Ascending aorta (tissue), 2 donors: Measurements from ENCODE around the gene SPTBN1. TPM values are rescaled to one million over a fixed set of nuclear protein-coding genes. Genes with fewer than 3 reads are reported as not detected.

Source experiments
- DNase-seq, 2 donors: peaks; one replicate each; pipeline ENCODE4 v3.0.0-alpha.2; 2019; ENCODE audit warnings: low spot score in 2 of 2
- H3K27ac ChIP-seq, 2 donors: fragments of 200-600 bp; sonication (generic); one replicate each; pipeline ENCODE4 v1.5.1; 2016 to 2017; ENCODE audit warnings: mild to moderate bottlenecking in 1 of 2
- H3K27me3 ChIP-seq: fragments of 200-600 bp; sonication (generic); one replicate; pipeline ENCODE4 v1.5.1; 2017
- H3K36me3 ChIP-seq, 2 donors: fragments of 200-600 bp; sonication (generic); one replicate each; pipeline ENCODE4 v1.5.1; 2016
- H3K4me1 ChIP-seq, 2 donors: fragments of 200-600 bp; sonication (generic); one replicate each; pipeline ENCODE4 v1.5.1; 2016 to 2017; ENCODE audit warnings: mild to moderate bottlenecking in 1 of 2
- H3K4me3 ChIP-seq, 2 donors: fragments of 200-600 bp; sonication (generic); one replicate each; pipeline ENCODE4 v1.5.1; 2016 to 2017; ENCODE audit warnings: mild to moderate bottlenecking in 1 of 2
- H3K9me3 ChIP-seq, 2 donors: fragments of 200-600 bp; sonication (generic); one replicate each; pipeline ENCODE4 v1.5.1; 2016
- CTCF ChIP-seq, 3 experiments: fragments of 200-600 bp in 2 of 3; fragments of 450-650 bp in 1 of 3; sonication (generic) in 2 of 3; IDR thresholded peaks; one replicate each; pipeline ENCODE4 v1.5.1; 2016 to 2019; ENCODE audit warnings: antibody characterized with exemption in 3 of 3, mild to moderate bottlenecking in 1 of 3, moderate library complexity in 1 of 3
- intact Hi-C: fragments of 100-400 bp; cut with DNase I; formaldehyde crosslinking; loops from one replicate; pipeline ENCODE4 v1.15.1; 2023
- total RNA-seq: library from RNA; depleted of rRNA; stranded (reverse); fragments of >200 nt; gene quantifications from one replicate; pipeline ENCODE4 v1.1.0, GENCODE V29; 2016

SPTBN1 gene
- total RNA-seq, 1 donor from 2014 or later, result 246 TPM

- Histone ChIP-seq H3K4me1 (peaks cover 0 to 39% of the 10 kb centered on the region in 2 donors), H3K4me3 (no peak overlapping the region), H3K9me3 (no peaks in the 10 kb centered on the region), H3K27me3 (no peaks in the 10 kb centered on the region), H3K36me3 (no peaks in the 10 kb centered on the region), H3K27ac (no peak overlapping the region)
- DNase-seq, result no peak
- intact Hi-C loops, result no loop called here
- no peak for TF ChIP-seq CTCF (IDR thresholded peaks at IDR 0.05)
Measured at GRCh38 chr2:54579682-54580620, 123.8 kb downstream of the SPTBN1 start.

GRCh38 chr2:54581326-54582039, 125.4 kb downstream of the SPTBN1 start:
- no peak overlapping the region for H3K27ac ChIP-seq
- H3K36me3 ChIP-seq, result no peaks in the 10 kb centered on the region
- intact Hi-C loops, result no loop called here
- H3K4me1 ChIP-seq, result peaks cover 0 to 49% of the 10 kb centered on the region in 2 donors
- no peak overlapping the region for H3K4me3 ChIP-seq
- H3K27me3 ChIP-seq, result no peaks in the 10 kb centered on the region
- no peak for DNase-seq
- no peaks in the 10 kb centered on the region for H3K9me3 ChIP-seq
- TF ChIP-seq CTCF (IDR thresholded peaks at IDR 0.05), result no peak

- H3K36me3 ChIP-seq, result no peaks in the 10 kb centered on the region
- no peak for DNase-seq
- intact Hi-C loops, result no loop called here
- H3K4me1 ChIP-seq, result peaks cover 0 to 41% of the 10 kb centered on the region in 2 donors
- H3K27me3 ChIP-seq, result no peaks in the 10 kb centered on the region
- H3K27ac ChIP-seq, result no peak overlapping the region
- TF ChIP-seq CTCF (IDR thresholded peaks at IDR 0.05), result no peak
- H3K9me3 ChIP-seq, result no peaks in the 10 kb centered on the region
- no peak overlapping the region for H3K4me3 ChIP-seq
Measured at GRCh38 chr2:54582987-54583386, 126.9 kb downstream of the SPTBN1 start.

- Histone ChIP-seq H3K9me3 (no peaks in the 10 kb centered on the region), H3K4me1 (peaks cover 4 to 33% of the 10 kb centered on the region in 2 donors), H3K27ac (no peak overlapping the region), H3K27me3 (no peaks in the 10 kb centered on the region), H3K36me3 (no peaks in the 10 kb centered on the region), H3K4me3 (no peak overlapping the region)
- TF ChIP-seq CTCF (IDR thresholded peaks at IDR 0.05), result no peak
- DNase-seq, result no peak
- intact Hi-C loops, result no loop called here
Measured at GRCh38 chr2:54584598-54584997, 128.5 kb downstream of the SPTBN1 start.

GRCh38 chr2:54585136-54585733, 129.1 kb downstream of the SPTBN1 start:
- intact Hi-C loops, result no loop called here
- no peak for DNase-seq
- no peak for TF ChIP-seq CTCF (IDR thresholded peaks at IDR 0.05)
- Histone ChIP-seq H3K36me3 (no peaks in the 10 kb centered on the region), H3K27ac (no peak overlapping the region), H3K4me1 (peaks cover 4 to 28% of the 10 kb centered on the region in 2 donors), H3K27me3 (no peaks in the 10 kb centered on the region), H3K4me3 (no peak overlapping the region), H3K9me3 (no peaks in the 10 kb centered on the region)
